GM23338 (cell line): ENCODE results near the gene ANO1. TPM values are rescaled to one million over a fixed set of nuclear protein-coding genes. Genes with fewer than 3 reads are reported as not detected.

Experiments used
- ATAC-seq: fragments of 200-7000 bp; cut with Tn5 transposase; 3 replicates; pipeline ENCODE4 v1.9.1; 2020
- DNase-seq: peaks from one replicate; pipeline ENCODE4 v3.0.0-alpha.2; 2015; ENCODE audit warnings: low spot score
- H2AFZ ChIP-seq: fragments of 200-600 bp; sonication (generic); 2 replicates; pipeline ENCODE4 v1.8.0; 2016; ENCODE audit warnings: antibody characterized with exemption, mild to moderate bottlenecking, moderate library complexity
- H3F3A ChIP-seq: fragments of 200-600 bp; sonication (generic); replicated peaks from 2 replicates; pipeline ENCODE4 v1.8.0; 2017; ENCODE audit warnings: antibody characterized with exemption, mixed run types, low read depth
- H3K27ac ChIP-seq: fragments of 200-600 bp; sonication (generic); 2 replicates; pipeline ENCODE4 v1.6.1; 2016; ENCODE audit warnings: low read depth
- H3K27me3 ChIP-seq: fragments of 200-600 bp; sonication (generic); 2 replicates; pipeline ENCODE4 v1.8.0; 2016; ENCODE audit warnings: mild to moderate bottlenecking, mixed run types, moderate library complexity; ENCODE audit not compliant: insufficient read depth
- H3K36me3 ChIP-seq: fragments of 200-600 bp; sonication (generic); 2 replicates; pipeline ENCODE4 v1.8.0; 2016; ENCODE audit warnings: mild to moderate bottlenecking; ENCODE audit not compliant: insufficient read depth
- H3K4me1 ChIP-seq: fragments of 200-600 bp; sonication (generic); 2 replicates; pipeline ENCODE4 v1.8.0; 2016; ENCODE audit warnings: mild to moderate bottlenecking, moderate library complexity; ENCODE audit not compliant: insufficient read depth
- H3K4me2 ChIP-seq: fragments of 200-600 bp; sonication (generic); 2 replicates; pipeline ENCODE4 v1.7.1; 2017; ENCODE audit warnings: mixed run types
- H3K4me3 ChIP-seq: fragments of 200-600 bp; sonication (generic); 2 replicates; pipeline ENCODE4 v1.6.1; 2016; ENCODE audit warnings: mixed run types
- H3K79me2 ChIP-seq: fragments of 200-600 bp; sonication (generic); replicated peaks from 2 replicates; pipeline ENCODE4 v1.8.0; 2017; ENCODE audit warnings: mild to moderate bottlenecking; ENCODE audit not compliant: insufficient read depth
- H3K9me2 ChIP-seq: fragments of 200-600 bp; sonication (generic); 2 replicates; pipeline ENCODE4 v1.8.0; 2017; ENCODE audit not compliant: insufficient read depth
- H4K20me1 ChIP-seq: fragments of 200-600 bp; sonication (generic); replicated peaks from 2 replicates; pipeline ENCODE4 v1.8.0; 2017; ENCODE audit warnings: mild to moderate bottlenecking; ENCODE audit not compliant: insufficient read depth
- H3K27ac Mint-ChIP-seq: 2 replicates; pipeline ENCODE4 v1.8.0; 2020; ENCODE audit warnings: inconsistent platforms, mild to moderate bottlenecking, moderate library complexity, mixed read lengths
- H3K27me3 Mint-ChIP-seq: 3 replicates; pipeline ENCODE4 v1.8.0; 2022; ENCODE audit warnings: low read depth, mild to moderate bottlenecking, moderate library complexity, mixed read lengths, inconsistent platforms; ENCODE audit not compliant: insufficient read depth, poor library complexity
- H3K36me3 Mint-ChIP-seq: 3 replicates; pipeline ENCODE4 v1.8.0; 2021; ENCODE audit warnings: low read depth, mild to moderate bottlenecking, inconsistent platforms, moderate library complexity, mixed read lengths
- H3K4me1 Mint-ChIP-seq: 3 replicates; pipeline ENCODE4 v1.8.0; 2020; ENCODE audit warnings: mild to moderate bottlenecking, inconsistent platforms, mixed read lengths
- H3K4me3 Mint-ChIP-seq: 3 replicates; pipeline ENCODE4 v1.8.0; 2021; ENCODE audit warnings: moderate library complexity, mild to moderate bottlenecking, inconsistent platforms, mixed read lengths
- H3K9me3 Mint-ChIP-seq: 3 replicates; pipeline ENCODE4 v1.8.0; 2020; ENCODE audit warnings: moderate library complexity, mild to moderate bottlenecking, inconsistent platforms, mixed read lengths
- EZH2phosphoT487 ChIP-seq: fragments of 200-600 bp; sonication (generic); IDR thresholded peaks from one replicate; pipeline ENCODE4 v1.8.1; 2018; ENCODE audit warnings: antibody characterized with exemption; ENCODE audit not compliant: unreplicated experiment
- JUNB ChIP-seq: IDR thresholded peaks from one replicate; pipeline ENCODE4 v1.6.1; 2016; ENCODE audit warnings: antibody characterized with exemption; ENCODE audit not compliant: unreplicated experiment
- POLR2AphosphoS5 ChIP-seq: IDR thresholded peaks from 2 replicates; pipeline ENCODE4 v1.6.1; 2016; ENCODE audit warnings: antibody characterized with exemption, low read depth
- STAT1 ChIP-seq: IDR thresholded peaks from one replicate; pipeline ENCODE4 v1.6.1; 2016; ENCODE audit warnings: antibody characterized with exemption; ENCODE audit not compliant: unreplicated experiment
- ZNF331 ChIP-seq: fragments of 250-450 bp; sonication (Bioruptor Pico); IDR thresholded peaks from 2 replicates; pipeline ENCODE4 v1.5.0; 2020; ENCODE audit warnings: low read depth, mild to moderate bottlenecking, moderate library complexity
- polyA plus RNA-seq: library from polyadenylated mRNA; unstranded; fragments of >200 nt; fragmentation: Nextera tagmentation; extraction: Ambion mirVana; gene quantifications from 2 replicates; pipeline ENCODE4 v1.2.1, GENCODE V29; 2016
- total RNA-seq: library from RNA; depleted of rRNA; stranded (reverse); fragments of >200 nt; shearing (Covaris generic); gene quantifications from 2 replicates; pipeline ENCODE4 v1.2.3, GENCODE V29; 2014
- TF ChIP-seq, protein P1 (sequence below): fragments of 250-450 bp; sonication (Bioruptor Pico); IDR thresholded peaks from 2 replicates; pipeline ENCODE4 v1.5.0; 2020; ENCODE audit warnings: mild to moderate bottlenecking, moderate library complexity
- TF ChIP-seq, protein P2 (sequence below): IDR thresholded peaks from one replicate; pipeline ENCODE4 v1.6.1; 2018; ENCODE audit warnings: antibody characterized with exemption; ENCODE audit not compliant: unreplicated experiment
- TF ChIP-seq, protein P3 (sequence below), 2 experiments: fragments of 200-600 bp in 1 of 2; sonication (generic) in 1 of 2; conservative IDR thresholded peaks; 2 replicates each; pipeline versions ENCODE4 v1.5.1 to v1.6.1; 2016 to 2017; ENCODE audit warnings: antibody characterized with exemption in 2 of 2, low read depth in 2 of 2, mild to moderate bottlenecking in 2 of 2, moderate library complexity in 1 of 2

Gene ANO1
- total and polyA plus RNA-seq, 2 experiments from 2014 or later, result 1.4 to 3.4 TPM

DNA sequence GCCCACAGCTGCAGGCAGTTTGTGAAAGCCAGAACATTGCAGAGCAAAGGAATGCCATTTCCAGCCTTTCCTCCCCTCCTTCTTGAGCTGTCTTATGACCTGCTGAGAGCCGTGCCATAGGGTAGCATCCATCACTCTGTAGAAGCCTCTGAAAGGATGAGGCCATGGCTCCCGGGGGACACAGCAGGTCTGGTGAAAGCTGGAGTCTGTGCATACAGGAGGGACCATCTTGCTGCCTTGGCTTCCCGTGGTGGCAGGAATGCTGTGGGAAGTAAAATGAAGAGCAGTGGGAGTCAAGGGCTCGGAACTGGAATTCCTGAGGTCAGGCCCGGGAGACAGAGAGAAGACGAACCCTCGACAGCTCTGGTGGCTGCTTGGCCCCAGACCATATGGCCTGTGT, 30.9 kb downstream of the ANO1 start (continued):
- TF ChIP-seq, protein P1, sequence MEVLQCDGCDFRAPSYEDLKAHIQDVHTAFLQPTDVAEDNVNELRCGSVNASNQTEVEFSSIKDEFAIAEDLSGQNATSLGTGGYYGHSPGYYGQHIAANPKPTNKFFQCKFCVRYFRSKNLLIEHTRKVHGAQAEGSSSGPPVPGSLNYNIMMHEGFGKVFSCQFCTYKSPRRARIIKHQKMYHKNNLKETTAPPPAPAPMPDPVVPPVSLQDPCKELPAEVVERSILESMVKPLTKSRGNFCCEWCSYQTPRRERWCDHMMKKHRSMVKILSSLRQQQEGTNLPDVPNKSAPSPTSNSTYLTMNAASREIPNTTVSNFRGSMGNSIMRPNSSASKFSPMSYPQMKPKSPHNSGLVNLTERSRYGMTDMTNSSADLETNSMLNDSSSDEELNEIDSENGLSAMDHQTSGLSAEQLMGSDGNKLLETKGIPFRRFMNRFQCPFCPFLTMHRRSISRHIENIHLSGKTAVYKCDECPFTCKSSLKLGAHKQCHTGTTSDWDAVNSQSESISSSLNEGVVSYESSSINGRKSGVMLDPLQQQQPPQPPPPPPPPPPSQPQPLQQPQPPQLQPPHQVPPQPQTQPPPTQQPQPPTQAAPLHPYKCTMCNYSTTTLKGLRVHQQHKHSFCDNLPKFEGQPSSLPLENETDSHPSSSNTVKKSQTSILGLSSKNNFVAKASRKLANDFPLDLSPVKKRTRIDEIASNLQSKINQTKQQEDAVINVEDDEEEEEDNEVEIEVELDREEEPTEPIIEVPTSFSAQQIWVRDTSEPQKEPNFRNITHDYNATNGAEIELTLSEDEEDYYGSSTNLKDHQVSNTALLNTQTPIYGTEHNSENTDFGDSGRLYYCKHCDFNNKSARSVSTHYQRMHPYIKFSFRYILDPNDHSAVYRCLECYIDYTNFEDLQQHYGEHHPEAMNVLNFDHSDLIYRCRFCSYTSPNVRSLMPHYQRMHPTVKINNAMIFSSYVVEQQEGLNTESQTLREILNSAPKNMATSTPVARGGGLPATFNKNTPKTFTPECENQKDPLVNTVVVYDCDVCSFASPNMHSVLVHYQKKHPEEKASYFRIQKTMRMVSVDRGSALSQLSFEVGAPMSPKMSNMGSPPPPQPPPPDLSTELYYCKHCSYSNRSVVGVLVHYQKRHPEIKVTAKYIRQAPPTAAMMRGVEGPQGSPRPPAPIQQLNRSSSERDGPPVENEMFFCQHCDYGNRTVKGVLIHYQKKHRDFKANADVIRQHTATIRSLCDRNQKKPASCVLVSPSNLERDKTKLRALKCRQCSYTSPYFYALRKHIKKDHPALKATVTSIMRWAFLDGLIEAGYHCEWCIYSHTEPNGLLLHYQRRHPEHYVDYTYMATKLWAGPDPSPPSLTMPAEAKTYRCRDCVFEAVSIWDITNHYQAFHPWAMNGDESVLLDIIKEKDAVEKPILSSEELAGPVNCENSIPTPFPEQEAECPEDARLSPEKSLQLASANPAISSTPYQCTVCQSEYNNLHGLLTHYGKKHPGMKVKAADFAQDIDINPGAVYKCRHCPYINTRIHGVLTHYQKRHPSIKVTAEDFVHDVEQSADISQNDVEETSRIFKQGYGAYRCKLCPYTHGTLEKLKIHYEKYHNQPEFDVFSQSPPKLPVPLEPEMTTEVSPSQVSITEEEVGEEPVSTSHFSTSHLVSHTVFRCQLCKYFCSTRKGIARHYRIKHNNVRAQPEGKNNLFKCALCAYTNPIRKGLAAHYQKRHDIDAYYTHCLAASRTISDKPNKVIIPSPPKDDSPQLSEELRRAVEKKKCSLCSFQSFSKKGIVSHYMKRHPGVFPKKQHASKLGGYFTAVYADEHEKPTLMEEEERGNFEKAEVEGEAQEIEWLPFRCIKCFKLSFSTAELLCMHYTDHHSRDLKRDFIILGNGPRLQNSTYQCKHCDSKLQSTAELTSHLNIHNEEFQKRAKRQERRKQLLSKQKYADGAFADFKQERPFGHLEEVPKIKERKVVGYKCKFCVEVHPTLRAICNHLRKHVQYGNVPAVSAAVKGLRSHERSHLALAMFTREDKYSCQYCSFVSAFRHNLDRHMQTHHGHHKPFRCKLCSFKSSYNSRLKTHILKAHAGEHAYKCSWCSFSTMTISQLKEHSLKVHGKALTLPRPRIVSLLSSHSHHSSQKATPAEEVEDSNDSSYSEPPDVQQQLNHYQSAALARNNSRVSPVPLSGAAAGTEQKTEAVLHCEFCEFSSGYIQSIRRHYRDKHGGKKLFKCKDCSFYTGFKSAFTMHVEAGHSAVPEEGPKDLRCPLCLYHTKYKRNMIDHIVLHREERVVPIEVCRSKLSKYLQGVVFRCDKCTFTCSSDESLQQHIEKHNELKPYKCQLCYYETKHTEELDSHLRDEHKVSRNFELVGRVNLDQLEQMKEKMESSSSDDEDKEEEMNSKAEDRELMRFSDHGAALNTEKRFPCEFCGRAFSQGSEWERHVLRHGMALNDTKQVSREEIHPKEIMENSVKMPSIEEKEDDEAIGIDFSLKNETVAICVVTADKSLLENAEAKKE (CRISPR knock-in tag), result no peak
- no peak for TF ChIP-seq JUNB

DNA sequence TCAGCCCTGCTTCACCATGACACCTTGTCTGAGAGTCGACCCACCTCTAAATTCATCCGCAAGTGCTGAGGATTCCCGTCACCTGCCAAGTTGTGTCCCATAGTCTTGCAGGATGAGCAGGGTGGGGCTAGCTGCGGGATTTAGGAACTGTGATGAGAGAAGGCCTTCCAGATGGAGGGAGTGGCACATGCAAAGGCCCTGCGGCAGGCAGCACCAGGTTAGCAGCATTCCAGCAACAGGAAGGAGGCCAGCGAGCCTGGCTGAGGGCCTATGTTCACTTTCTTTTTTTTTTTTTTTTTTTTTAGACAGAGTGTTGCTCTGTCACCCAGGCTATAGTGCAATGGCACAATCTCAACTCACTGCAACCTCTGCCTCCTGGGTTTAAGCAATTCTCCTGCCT, 31.8 kb downstream of the ANO1 start:
- Histone ChIP-seq H4K20me1 (no peaks in the 10 kb centered on the region), H3K9me2 (no peaks in the 10 kb centered on the region), H2AFZ (no peak overlapping the region), H3K4me3 (no peak overlapping the region), H3K4me1 (0 out of 2 replicates have a peak, but pooled peaks cover 10% of the 10 kb centered on the region), H3K27ac (no peak overlapping the region), H3K36me3 (no peaks in the 10 kb centered on the region), H3F3A (no peaks in the 10 kb centered on the region), H3K79me2 (no peaks in the 10 kb centered on the region), H3K27me3 (no peaks in the 10 kb centered on the region), H3K4me2 (no peak overlapping the region)
- Mint-ChIP-seq H3K27ac (no peak overlapping the region), H3K36me3 (no peaks in the 10 kb centered on the region), H3K9me3 (no peaks in the 10 kb centered on the region), H3K4me1 (peaks cover 30% of the 10 kb centered on the region), H3K27me3 (peaks cover 10% of the 10 kb centered on the region), H3K4me3 (no peak overlapping the region)
- ATAC-seq, result no peak
- no peak for DNase-seq
- TF ChIP-seq POLR2AphosphoS5 (no peak), STAT1 (no peak), JUNB (no peak), ZNF331 (CRISPR knock-in tag) (no peak), EZH2phosphoT487 (no peak)
- TF ChIP-seq, protein P2, sequence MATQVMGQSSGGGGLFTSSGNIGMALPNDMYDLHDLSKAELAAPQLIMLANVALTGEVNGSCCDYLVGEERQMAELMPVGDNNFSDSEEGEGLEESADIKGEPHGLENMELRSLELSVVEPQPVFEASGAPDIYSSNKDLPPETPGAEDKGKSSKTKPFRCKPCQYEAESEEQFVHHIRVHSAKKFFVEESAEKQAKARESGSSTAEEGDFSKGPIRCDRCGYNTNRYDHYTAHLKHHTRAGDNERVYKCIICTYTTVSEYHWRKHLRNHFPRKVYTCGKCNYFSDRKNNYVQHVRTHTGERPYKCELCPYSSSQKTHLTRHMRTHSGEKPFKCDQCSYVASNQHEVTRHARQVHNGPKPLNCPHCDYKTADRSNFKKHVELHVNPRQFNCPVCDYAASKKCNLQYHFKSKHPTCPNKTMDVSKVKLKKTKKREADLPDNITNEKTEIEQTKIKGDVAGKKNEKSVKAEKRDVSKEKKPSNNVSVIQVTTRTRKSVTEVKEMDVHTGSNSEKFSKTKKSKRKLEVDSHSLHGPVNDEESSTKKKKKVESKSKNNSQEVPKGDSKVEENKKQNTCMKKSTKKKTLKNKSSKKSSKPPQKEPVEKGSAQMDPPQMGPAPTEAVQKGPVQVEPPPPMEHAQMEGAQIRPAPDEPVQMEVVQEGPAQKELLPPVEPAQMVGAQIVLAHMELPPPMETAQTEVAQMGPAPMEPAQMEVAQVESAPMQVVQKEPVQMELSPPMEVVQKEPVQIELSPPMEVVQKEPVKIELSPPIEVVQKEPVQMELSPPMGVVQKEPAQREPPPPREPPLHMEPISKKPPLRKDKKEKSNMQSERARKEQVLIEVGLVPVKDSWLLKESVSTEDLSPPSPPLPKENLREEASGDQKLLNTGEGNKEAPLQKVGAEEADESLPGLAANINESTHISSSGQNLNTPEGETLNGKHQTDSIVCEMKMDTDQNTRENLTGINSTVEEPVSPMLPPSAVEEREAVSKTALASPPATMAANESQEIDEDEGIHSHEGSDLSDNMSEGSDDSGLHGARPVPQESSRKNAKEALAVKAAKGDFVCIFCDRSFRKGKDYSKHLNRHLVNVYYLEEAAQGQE, result no peak
- TF ChIP-seq, protein P3, sequence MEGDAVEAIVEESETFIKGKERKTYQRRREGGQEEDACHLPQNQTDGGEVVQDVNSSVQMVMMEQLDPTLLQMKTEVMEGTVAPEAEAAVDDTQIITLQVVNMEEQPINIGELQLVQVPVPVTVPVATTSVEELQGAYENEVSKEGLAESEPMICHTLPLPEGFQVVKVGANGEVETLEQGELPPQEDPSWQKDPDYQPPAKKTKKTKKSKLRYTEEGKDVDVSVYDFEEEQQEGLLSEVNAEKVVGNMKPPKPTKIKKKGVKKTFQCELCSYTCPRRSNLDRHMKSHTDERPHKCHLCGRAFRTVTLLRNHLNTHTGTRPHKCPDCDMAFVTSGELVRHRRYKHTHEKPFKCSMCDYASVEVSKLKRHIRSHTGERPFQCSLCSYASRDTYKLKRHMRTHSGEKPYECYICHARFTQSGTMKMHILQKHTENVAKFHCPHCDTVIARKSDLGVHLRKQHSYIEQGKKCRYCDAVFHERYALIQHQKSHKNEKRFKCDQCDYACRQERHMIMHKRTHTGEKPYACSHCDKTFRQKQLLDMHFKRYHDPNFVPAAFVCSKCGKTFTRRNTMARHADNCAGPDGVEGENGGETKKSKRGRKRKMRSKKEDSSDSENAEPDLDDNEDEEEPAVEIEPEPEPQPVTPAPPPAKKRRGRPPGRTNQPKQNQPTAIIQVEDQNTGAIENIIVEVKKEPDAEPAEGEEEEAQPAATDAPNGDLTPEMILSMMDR (conservative IDR thresholded peaks at IDR 0.05; ENCODE audit: low read depth in 2 of 2), result no peak
